Adipocyte (in vitro differentiated cells): ENCODE data around the gene DUSP3.
A peak's percentile ranks its signal among the peaks of the same experiment; 100 is the strongest.

Experiments
- DNase-seq: peaks from one replicate; pipeline ENCODE4 v3.0.0-alpha.2; 2015; ENCODE audit warnings: low read depth
- H3K27me3 ChIP-seq: replicated peaks from 2 replicates; pipeline ENCODE4 v1.7.0; 2013; ENCODE audit warnings: mild to moderate bottlenecking, low read length, moderate library complexity; ENCODE audit not compliant: control insufficient read depth, insufficient read depth
- H3K36me3 ChIP-seq: 2 replicates; pipeline ENCODE4 v1.7.0; 2013; ENCODE audit warnings: low read length, mild to moderate bottlenecking, moderate library complexity; ENCODE audit not compliant: control insufficient read depth, insufficient read depth, severe bottlenecking
- H3K4me1 ChIP-seq: 2 replicates; pipeline ENCODE4 v1.7.0; 2013; ENCODE audit warnings: mild to moderate bottlenecking, low read length, moderate library complexity; ENCODE audit not compliant: control insufficient read depth, insufficient read depth
- H3K4me3 ChIP-seq: 2 replicates; pipeline ENCODE4 v1.7.0; 2013; ENCODE audit warnings: mild to moderate bottlenecking, low read length, moderate library complexity
- H3K9ac ChIP-seq: 2 replicates; pipeline ENCODE4 v1.7.0; 2013; ENCODE audit warnings: mild to moderate bottlenecking, low read length, moderate library complexity
- H3K9me3 ChIP-seq: 2 replicates; pipeline ENCODE4 v1.7.0; 2013; ENCODE audit warnings: mild to moderate bottlenecking, low read length, moderate library complexity; ENCODE audit not compliant: control insufficient read depth

DUSP3 gene

DNA sequence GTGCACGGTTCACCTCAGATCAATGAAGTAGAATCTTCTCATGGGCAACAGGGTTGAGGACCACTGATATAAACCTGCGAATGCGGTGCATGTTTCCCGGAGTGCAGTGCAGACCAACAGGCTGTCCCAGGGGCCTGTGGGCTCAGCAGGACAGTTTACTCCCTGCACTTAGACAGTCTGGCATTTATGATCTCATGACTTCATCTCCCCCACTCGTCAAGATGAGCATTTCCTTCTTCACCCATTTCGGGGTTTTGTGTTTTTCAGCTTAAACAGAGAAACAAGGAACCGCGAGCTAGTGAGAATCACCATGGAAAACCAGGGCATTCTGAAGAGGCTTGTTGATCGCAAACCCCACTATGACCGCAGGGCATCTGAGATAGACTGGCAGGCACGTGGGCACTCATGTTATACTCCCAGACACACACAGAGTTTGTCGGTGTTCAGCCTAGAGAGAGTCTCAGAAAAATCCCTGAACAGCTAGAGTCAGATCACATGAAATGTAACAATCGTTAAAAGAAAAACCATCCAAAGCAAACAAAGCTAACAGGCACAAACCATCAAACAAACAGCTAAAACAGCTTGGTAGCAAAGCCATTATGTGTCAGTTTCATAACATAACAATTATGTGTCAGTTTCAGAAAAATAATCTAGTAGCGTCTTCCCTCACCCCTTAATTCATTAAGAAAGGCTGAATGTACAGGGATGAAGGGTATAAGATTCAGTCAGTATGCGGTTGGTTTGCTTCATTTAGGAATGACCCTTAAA is 4.3 kb upstream of the DUSP3 start:
- H3K27me3 ChIP-seq: no peaks in the 10 kb centered on the region
- no peak overlapping the region for H3K4me3 ChIP-seq
- H3K9me3 ChIP-seq: no peaks in the 10 kb centered on the region
- no peak for DNase-seq
- no peak overlapping the region for H3K9ac ChIP-seq
- H3K36me3 ChIP-seq: no peaks in the 10 kb centered on the region
- H3K4me1 ChIP-seq: peaks cover 16% of the 10 kb centered on the region

DNA sequence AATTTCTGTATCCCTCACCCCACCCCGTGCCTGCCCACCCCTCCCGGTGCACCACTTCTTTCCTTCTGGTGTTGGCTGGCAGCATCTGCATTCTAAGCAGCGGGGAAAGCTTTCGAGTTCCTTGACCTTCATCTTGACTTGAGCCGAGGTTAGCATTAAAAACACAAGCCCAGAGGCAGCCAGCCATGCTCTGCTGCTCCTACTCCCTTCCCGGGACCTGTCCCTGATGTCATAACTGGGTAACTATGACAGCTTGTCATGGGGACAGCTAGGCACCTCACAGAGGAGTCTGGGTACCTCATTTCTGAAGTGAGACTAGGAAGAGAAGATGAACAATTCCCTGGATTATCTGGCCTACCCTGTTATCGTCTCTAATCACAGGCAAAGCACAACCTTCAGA is 1.4 kb upstream of the DUSP3 start, which contains the start of gene CFAP97D1:
Gene CFAP97D1, plus strand, starts transcription at position 301 of the 400 bp plus-strand sequence. Its CDS starts 28 bp downstream, at position 329.
- DNase-seq: no peak
- Histone ChIP-seq H3K9me3 (no peaks in the 10 kb centered on the region), H3K36me3 (no peaks in the 10 kb centered on the region), H3K4me1 (peaks cover 17% of the 10 kb centered on the region), H3K9ac (peak within 1 kb of the TSS; percentile 91), H3K4me3 (peak within 1 kb of the TSS; percentile 87), H3K27me3 (no peaks in the 10 kb centered on the region)

DNA sequence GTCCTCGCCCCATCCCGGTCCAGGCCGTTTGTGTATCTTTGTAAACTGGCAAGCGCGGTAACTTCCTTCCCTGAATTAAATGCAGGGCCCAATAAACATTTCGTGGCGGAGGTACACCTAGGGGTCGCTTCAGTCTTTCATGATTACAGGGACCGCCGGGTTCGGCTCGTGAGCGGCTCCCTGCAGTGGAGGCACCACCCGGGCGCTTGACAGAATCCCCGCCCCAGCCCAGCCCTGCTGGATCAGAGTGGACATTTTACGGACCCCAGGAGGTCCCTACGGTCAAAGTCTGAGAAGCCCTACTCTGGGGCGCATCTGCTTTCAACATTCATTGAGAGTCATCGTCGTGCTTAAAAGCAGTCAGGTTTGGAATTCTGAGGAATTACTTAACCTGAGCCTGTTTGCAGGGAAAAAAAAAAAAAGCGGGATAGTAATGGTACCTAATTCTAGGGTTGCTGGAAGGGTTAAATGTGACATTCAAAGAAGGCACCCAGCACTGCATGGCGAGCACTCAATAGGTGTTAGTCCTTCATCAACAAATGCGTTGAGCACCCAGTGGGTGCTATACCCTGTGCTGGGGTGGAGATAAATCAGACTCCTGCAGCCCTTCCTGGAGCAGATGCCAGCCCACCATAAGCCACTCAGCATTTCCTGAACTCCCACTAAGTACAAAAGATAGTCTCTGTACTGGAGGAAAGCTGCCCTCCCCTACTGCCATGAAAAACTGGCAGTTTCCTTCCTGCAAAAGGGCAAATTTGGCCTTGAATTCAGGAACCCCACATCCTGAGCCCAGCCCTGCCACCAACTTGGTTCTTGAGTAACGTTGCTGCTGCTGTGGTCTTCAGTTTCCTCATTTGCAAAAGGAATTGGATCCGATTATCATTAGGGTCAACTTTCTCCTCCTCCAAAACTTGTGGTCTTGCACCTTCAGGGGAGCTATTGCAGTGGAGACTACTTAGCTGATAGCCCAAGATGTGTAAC is 658 bp upstream of the DUSP3 start:
- Histone ChIP-seq H3K4me1 (peaks cover 13% of the 10 kb centered on the region), H3K4me3 (peak overlapping the region; percentile 87), H3K9ac (peak overlapping the region; percentile 91), H3K9me3 (no peaks in the 10 kb centered on the region), H3K27me3 (no peaks in the 10 kb centered on the region), H3K36me3 (peaks cover 5% of the 10 kb centered on the region)
- no peak for DNase-seq

DNA sequence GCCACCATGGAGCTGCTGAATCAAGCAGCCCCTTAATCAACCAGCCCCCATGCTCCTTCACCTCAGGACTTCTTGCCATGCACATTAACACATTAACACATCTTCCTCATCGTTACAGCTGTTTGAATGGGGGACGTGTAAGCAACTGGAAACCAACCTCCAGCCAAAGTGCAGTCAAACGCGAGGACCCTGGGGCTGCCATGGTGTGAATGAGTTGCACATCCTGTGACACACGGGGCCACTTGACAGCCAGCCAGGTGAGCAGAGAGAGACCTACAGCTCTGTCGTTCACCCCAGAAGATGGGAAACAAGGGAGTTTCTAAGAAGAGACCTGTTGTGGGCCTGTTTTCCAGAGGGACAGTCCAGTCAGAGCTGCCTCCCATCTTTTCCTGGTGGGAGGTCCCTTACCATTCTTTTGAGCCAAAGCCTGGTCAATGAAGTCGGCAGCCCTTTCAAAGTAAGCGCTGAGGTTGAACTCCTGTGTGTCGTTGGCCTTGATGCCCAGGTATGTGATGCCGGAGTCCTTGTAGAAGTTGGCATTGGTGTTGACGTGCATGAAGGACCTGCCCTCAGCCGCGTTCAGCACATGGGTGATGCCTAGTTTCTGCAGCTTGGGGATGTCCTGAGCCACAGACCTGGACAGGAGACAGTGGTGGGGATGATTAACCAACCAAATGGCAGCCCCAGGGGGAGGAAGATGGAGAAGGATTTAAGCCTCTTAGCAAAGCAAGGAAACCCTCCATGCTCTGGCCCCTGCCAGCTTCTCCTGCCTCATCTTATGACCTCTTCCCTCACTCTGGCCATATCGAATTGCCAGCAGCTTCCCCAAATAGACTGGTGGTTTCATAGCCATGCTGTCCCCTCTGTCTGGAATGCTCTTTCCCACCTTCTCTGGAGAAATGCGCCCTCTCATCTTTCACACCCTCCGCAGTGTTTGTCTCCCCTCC is 4.2 kb downstream of the DUSP3 start:
- DNase-seq: no peak
- Histone ChIP-seq H3K9me3 (no peaks in the 10 kb centered on the region), H3K4me1 (peaks cover 6% of the 10 kb centered on the region), H3K4me3 (no peak overlapping the region), H3K9ac (no peak overlapping the region), H3K27me3 (no peaks in the 10 kb centered on the region), H3K36me3 (peaks cover 49% of the 10 kb centered on the region)

DNA sequence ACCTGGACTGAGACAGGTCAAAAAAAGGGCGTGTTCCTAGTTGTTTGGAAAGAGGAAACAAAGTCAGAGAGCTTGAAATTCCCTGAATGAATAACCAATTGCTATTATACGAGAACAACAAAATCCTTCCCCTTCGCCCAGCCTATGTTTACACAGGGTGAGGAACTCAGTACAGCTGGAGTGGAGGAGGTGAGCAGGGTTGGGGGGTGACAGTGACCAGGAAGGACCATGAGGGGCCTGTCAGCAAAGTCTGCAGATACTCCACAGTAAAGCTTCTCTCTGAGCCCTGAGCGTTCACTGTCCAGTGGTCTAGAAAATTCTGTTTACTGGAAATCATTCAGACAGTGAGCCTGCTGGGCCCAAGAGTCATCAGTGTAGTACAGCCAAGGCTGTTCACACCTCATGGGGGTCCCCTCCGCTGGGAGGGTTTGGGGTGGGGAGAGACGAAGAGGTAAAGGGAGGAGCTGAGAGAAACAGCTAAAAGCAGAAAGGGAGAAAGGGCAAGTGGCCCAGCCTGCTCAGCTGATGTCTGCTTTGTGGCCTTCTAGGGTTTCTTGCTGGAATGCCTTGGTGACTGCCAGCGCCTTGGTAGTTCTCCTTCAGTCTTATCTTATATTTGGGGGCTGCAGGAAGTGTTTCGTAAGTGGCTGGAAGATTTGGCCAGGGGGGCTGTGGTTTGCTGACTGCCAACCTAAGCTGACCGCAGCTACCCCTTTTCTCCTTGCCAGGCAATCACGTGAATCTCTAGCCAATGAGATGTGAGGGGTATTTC is 5.7 kb downstream of the DUSP3 start:
- peaks cover 63% of the 10 kb centered on the region for H3K36me3 ChIP-seq
- H3K27me3 ChIP-seq: no peaks in the 10 kb centered on the region
- no peak overlapping the region for H3K9ac ChIP-seq
- no peaks in the 10 kb centered on the region for H3K9me3 ChIP-seq
- peaks cover 6% of the 10 kb centered on the region for H3K4me1 ChIP-seq
- DNase-seq: no peak
- no peak overlapping the region for H3K4me3 ChIP-seq

DNA sequence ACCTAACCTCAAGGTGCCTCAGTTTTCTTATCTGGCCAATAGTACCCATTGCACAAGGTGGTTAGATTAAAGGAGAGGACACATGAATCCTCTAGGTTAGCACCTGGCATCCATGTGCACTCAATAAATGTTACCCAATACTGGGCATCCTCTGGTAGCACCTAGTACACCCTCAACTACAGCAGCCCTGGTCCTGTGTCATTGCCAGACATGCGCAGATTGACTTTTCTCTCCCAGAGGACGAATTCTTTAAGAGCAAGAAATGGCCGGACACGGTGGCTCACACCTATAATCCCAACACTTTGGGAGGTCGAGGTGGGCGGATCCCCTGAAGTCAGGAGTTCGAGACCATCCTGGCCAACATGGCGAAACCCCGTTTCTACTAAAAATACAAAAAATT is 7.3 kb downstream of the DUSP3 start:
- H3K9me3 ChIP-seq: no peaks in the 10 kb centered on the region
- no peaks in the 10 kb centered on the region for H3K4me1 ChIP-seq
- no peak overlapping the region for H3K9ac ChIP-seq
- no peaks in the 10 kb centered on the region for H3K27me3 ChIP-seq
- no peak for DNase-seq
- no peak overlapping the region for H3K4me3 ChIP-seq
- H3K36me3 ChIP-seq: peaks cover 69% of the 10 kb centered on the region

DNA sequence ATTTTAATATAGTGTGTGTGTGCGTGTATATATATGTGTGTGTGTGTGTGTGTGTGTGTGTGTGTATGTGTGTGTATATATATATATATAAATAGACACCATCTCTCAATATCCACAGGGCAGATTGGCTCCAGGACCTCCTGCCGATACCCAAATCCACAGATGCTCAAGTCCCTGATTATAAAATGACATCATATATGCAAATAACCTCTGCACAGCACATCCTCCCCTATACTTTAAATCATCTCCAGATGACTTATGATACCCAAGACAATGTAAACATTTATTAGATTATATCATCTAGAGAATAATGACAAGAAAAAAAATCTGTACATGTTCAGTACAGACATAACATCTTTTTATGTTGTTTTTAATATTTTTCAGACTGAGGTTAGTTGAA is 7.8 kb downstream of the DUSP3 start:
- no peak overlapping the region for H3K9ac ChIP-seq
- H3K4me3 ChIP-seq: no peak overlapping the region
- no peaks in the 10 kb centered on the region for H3K27me3 ChIP-seq
- H3K4me1 ChIP-seq: no peaks in the 10 kb centered on the region
- DNase-seq: no peak
- H3K9me3 ChIP-seq: no peaks in the 10 kb centered on the region
- H3K36me3 ChIP-seq: peaks cover 69% of the 10 kb centered on the region

DNA sequence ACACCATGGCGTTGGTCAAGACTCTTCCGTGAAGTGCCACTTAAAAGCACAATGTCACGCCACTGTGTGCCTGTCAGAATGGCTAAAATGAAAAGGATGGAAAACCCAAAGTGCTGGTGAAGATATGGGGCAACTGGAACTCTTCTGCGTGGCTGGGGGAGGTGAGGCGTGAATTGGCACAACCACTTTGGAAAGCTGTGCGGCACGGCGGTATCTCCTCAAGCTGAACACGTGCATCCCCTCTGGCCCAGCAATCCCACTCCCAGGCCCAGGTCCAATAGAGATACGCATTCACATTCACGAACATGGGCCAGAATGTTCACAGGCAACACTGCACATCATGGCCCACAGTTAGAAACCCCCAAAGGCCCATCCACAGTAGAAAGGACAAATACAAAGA is 8.9 kb downstream of the DUSP3 start:
- no peaks in the 10 kb centered on the region for H3K9me3 ChIP-seq
- DNase-seq: no peak
- H3K27me3 ChIP-seq: no peaks in the 10 kb centered on the region
- no peak overlapping the region for H3K4me3 ChIP-seq
- peaks cover 68% of the 10 kb centered on the region for H3K36me3 ChIP-seq
- peaks cover 3% of the 10 kb centered on the region for H3K4me1 ChIP-seq
- no peak overlapping the region for H3K9ac ChIP-seq

DNA sequence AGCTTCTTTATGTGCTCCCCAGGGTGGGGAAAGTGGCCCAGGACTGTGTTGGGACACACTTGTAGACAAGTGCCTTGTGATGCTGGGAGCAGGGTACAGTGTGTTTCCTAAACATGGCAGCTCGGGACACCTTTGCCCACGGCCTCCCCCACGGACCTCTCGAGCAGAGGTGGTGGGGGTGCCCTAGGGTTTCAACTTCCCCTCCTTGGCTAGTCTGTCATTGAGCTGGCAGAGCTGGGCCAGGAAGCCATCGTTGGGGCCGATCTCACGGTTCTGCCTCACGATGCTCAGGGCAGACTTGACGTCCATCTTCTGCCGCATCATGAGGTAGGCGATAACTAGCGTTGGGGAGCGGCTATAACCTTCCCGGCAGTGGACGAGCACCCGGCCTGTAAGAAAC is 9.4 kb downstream of the DUSP3 start:
- H3K4me1 ChIP-seq: peaks cover 7% of the 10 kb centered on the region
- DNase-seq: no peak

DNA sequence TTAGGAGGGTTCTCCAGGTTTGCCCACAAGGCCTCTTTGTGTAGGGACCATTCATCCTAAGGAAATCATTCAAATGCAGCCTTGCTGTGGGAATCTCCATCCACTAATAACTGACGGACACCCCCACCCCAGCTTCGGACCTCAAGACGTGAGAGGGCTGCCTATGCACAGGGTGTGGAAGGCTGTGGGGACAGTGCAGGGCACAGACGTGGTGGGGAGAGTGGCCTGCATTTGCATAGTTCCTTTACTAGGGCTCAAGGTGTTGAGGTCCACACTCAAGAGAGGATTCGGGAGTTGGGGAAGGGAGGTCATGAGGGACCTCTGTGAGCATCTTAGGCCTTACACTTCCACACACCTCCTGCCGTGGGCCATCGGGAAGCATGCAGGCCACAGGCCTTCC is 9.8 kb downstream of the DUSP3 start:
- peaks cover 59% of the 10 kb centered on the region for H3K36me3 ChIP-seq

More for the DNA sequence above, 9.4 kb downstream of the DUSP3 start:
- Histone ChIP-seq H3K9me3 (no peaks in the 10 kb centered on the region), H3K9ac (no peak overlapping the region), H3K36me3 (peaks cover 64% of the 10 kb centered on the region), H3K27me3 (no peaks in the 10 kb centered on the region), H3K4me3 (no peak overlapping the region)

More for the DNA sequence above, 9.8 kb downstream of the DUSP3 start:
- Histone ChIP-seq H3K4me1 (peaks cover 11% of the 10 kb centered on the region), H3K9me3 (no peaks in the 10 kb centered on the region), H3K27me3 (no peaks in the 10 kb centered on the region), H3K9ac (no peak overlapping the region), H3K4me3 (no peak overlapping the region)
- no peak for DNase-seq
